ENCODE results near the gene PNMT.
"Not testable (repeated sequence)": the region's sequence is repeated elsewhere in the genome, so short reads cannot be mapped to it uniquely, and the experiment has no call there.

PNMT gene

DNA sequence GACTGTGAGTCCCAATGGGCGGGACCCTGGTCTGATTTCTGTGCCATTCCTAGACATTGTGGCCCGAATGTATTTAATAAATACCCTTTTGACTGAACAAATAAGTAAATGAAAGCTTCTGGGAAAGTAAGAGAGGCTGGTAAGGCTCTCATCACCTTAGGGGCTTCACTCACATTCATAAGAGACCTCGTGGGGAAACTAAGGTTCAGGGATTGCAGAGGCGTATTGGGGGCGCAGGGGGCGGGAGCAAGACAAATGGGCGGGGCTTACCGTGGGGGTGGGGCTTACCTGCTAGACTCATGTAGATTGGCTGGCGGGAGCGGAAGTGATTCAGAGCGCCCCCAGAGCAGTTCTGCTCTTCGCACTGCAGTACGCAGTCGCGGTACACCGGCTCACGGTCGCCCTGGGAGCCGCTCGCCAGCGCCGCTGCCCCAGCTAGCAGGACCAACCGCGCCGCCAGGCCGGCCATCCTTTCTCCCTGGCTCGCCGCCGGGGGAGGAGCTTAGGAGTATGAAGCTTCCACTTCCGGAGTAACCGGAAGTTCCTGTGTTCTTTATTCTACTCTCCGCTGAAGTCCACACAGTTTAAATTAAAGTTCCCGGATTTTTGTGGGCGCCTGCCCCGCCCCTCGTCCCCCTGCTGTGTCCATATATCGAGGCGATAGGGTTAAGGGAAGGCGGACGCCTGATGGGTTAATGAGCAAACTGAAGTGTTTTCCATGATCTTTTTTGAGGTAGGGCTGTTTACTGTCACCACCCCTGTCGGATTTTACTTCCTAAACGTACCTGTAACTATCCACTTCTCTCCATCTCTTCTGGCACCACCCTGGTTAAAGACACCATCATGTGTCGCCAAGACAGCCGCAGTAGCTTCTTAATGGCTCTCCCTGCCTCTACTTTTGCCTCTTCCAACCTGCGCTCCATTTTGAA lies 19.6 kb downstream of the PNMT start, which contains the start of gene PGAP3:
PGAP3 (minus strand) TSS at position 512 of the 929 bp plus-strand sequence; CDS start at position 469, 43 bp downstream.
- DNase-seq (ENCODE audit: low read depth): peak; percentile 92
- H3K4me3 ChIP-seq (ENCODE audit: low read length): peak within 1 kb of the TSS; percentile 100
- no peaks in the 10 kb centered on the region for H3K9me3 ChIP-seq (ENCODE audit: control insufficient read depth, low read length)
- no peaks in the 10 kb centered on the region for H3K36me3 ChIP-seq (ENCODE audit: control insufficient read depth, insufficient read depth, low read length, severe bottlenecking)
- no peaks in the 10 kb centered on the region for H3K27me3 ChIP-seq (replicated peaks; ENCODE audit: control insufficient read depth, insufficient read depth, low read length)
- peaks cover 13% of the 10 kb centered on the region for H3K4me1 ChIP-seq (ENCODE audit: control insufficient read depth, insufficient read depth, low read length)
- peak within 1 kb of the TSS; percentile 89 for H3K9ac ChIP-seq (ENCODE audit: low read length)

DNA sequence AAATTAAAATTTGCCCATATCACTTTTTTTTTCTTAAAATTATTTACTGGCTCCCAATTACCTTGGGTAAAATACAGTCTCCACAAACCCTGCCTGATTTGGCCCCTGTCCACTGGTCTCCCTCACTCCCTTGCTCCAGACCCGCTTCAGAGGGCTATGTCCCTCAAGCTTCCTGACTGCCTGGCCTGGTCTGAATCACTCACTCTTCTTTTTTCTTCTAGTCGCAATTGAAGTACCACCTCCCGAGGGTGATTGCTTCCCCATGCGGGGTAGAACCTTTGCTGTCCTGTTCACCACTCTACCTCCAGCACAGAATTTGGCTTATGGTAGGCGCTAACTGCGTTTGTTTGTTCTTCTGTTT lies 20.2 kb downstream of the PNMT start:
- H3K9ac ChIP-seq (ENCODE audit: low read length): peak overlapping the region; percentile 89
- peaks cover 13% of the 10 kb centered on the region for H3K4me1 ChIP-seq (ENCODE audit: control insufficient read depth, insufficient read depth, low read length)
- no peaks in the 10 kb centered on the region for H3K36me3 ChIP-seq (ENCODE audit: control insufficient read depth, insufficient read depth, low read length, severe bottlenecking)
- peak; percentile 41 for DNase-seq (ENCODE audit: low read depth)
- no peaks in the 10 kb centered on the region for H3K9me3 ChIP-seq (ENCODE audit: control insufficient read depth, low read length)
- peak overlapping the region; percentile 100 for H3K4me3 ChIP-seq (ENCODE audit: low read length)
- no peaks in the 10 kb centered on the region for H3K27me3 ChIP-seq (replicated peaks; ENCODE audit: control insufficient read depth, insufficient read depth, low read length)

DNA sequence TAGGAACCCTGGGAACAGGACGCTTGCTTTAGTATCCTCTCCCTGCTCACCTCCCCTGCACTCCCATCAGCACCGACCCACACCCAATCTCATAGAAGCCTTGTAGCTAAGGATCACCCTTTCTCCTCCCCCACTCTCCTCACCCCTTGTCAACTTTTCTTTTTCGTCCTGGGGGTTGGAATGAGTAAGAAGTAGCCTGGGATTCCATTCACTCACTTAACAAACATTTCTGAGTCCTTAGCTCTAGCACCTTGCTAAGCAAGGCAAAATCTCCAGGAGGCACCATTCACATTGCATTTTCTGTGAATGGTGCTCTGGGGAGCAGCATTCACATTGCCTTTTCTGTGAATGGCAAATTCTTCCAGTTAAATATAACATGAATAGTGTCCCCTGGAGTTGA lies 20.7 kb downstream of the PNMT start:
- H3K4me3 ChIP-seq (ENCODE audit: low read length): peak overlapping the region; percentile 100
- H3K27me3 ChIP-seq (replicated peaks; ENCODE audit: control insufficient read depth, insufficient read depth, low read length): no peaks in the 10 kb centered on the region
- H3K9ac ChIP-seq (ENCODE audit: low read length): peak overlapping the region; percentile 89
- peaks cover 13% of the 10 kb centered on the region for H3K4me1 ChIP-seq (ENCODE audit: control insufficient read depth, insufficient read depth, low read length)
- no peak for DNase-seq (ENCODE audit: low read depth)
- no peaks in the 10 kb centered on the region for H3K36me3 ChIP-seq (ENCODE audit: control insufficient read depth, insufficient read depth, low read length, severe bottlenecking)
- no peaks in the 10 kb centered on the region for H3K9me3 ChIP-seq (ENCODE audit: control insufficient read depth, low read length)

DNA sequence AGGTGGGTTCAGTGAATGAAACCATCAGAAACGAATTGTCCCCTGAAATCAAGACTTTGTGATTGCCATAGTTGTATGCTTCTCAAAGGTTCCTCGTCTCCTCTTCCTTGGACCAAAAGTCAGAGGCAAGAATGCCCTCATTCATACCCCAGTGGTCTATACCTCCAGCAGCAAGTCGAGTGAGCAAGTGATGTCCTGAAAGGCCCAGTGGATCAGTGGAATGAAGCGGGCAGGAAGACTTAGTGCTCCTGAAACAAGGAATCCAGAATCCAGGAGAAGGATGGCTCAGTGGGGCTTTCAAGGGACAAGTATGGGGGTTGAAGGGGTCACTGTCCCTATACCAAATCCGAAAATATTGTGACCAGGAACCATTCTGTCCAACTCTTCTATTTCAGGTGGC lies 26.3 kb downstream of the PNMT start:
- Histone ChIP-seq H3K4me1 (ENCODE audit: control insufficient read depth, insufficient read depth, low read length) (peaks cover 3% of the 10 kb centered on the region), H3K9me3 (ENCODE audit: control insufficient read depth, low read length) (no peaks in the 10 kb centered on the region), H3K4me3 (ENCODE audit: low read length) (no peak overlapping the region), H3K27me3 (replicated peaks; ENCODE audit: control insufficient read depth, insufficient read depth, low read length) (no peaks in the 10 kb centered on the region), H3K36me3 (ENCODE audit: control insufficient read depth, insufficient read depth, low read length, severe bottlenecking) (no peaks in the 10 kb centered on the region), H3K9ac (ENCODE audit: low read length) (no peak overlapping the region)
- DNase-seq (ENCODE audit: low read depth): no peak

GRCh38 chr17:39695089-39695474 lies 26.8 kb downstream of the PNMT start:
- Histone ChIP-seq H3K9me3 (ENCODE audit: control insufficient read depth, low read length) (no peaks in the 10 kb centered on the region), H3K4me1 (ENCODE audit: control insufficient read depth, insufficient read depth, low read length) (peaks cover 3% of the 10 kb centered on the region), H3K36me3 (ENCODE audit: control insufficient read depth, insufficient read depth, low read length, severe bottlenecking) (no peaks in the 10 kb centered on the region), H3K9ac (ENCODE audit: low read length) (no peak overlapping the region), H3K27me3 (replicated peaks; ENCODE audit: control insufficient read depth, insufficient read depth, low read length) (no peaks in the 10 kb centered on the region), H3K4me3 (ENCODE audit: low read length) (no peak overlapping the region)
- DNase-seq (ENCODE audit: low read depth): no peak

DNA sequence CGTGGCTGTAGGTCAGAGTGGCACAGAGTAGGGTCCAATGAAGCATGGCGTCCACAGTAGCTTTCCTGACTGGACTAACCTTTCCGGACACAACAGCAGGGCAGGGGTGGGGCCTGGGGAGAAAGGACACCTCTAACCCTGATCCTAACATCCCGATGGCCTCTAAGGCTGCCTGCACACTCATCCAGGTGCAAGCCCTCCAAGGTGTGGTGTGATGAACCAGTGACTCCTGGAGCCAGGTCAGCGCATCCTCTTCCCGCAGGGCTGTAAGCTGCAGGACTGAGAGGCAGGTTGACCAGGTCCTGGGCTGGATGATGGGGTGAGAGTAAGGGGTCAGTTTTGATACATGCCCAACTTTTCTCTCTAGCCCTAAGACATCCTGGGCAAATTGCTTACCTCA lies 28.5 kb downstream of the PNMT start:
- H3K9me3 ChIP-seq (ENCODE audit: control insufficient read depth, low read length): no peaks in the 10 kb centered on the region
- H3K9ac ChIP-seq (ENCODE audit: low read length): no peak overlapping the region
- no peaks in the 10 kb centered on the region for H3K27me3 ChIP-seq (replicated peaks; ENCODE audit: control insufficient read depth, insufficient read depth, low read length)
- no peak for DNase-seq (ENCODE audit: low read depth)
- no peak overlapping the region for H3K4me3 ChIP-seq (ENCODE audit: low read length)
- no peaks in the 10 kb centered on the region for H3K36me3 ChIP-seq (ENCODE audit: control insufficient read depth, insufficient read depth, low read length, severe bottlenecking)
- peaks cover 8% of the 10 kb centered on the region for H3K4me1 ChIP-seq (ENCODE audit: control insufficient read depth, insufficient read depth, low read length)

DNA sequence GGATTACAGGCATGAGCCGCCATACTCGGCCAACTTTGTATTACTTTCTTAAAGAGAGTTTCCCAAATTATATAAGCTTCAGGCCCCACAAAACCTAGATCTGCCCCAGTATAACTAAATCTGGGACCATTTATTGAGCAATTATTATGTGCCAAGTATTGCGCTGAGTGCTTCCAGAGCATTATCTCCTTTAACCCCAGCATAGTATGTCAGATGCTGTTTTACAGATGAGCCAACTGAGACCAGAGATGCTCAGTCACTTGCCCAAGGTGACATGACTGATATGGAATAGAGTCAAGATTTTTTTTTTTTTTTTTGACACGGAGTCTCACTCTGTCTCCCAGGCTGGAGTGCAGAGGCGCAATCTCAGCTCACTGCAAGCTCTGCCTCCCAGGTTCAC lies 29.7 kb downstream of the PNMT start:
- H3K4me1 ChIP-seq (ENCODE audit: control insufficient read depth, insufficient read depth, low read length): peaks cover 8% of the 10 kb centered on the region
- H3K36me3 ChIP-seq (ENCODE audit: control insufficient read depth, insufficient read depth, low read length, severe bottlenecking): no peaks in the 10 kb centered on the region
- no peak overlapping the region for H3K4me3 ChIP-seq (ENCODE audit: low read length)
- no peaks in the 10 kb centered on the region for H3K27me3 ChIP-seq (replicated peaks; ENCODE audit: control insufficient read depth, insufficient read depth, low read length)
- no peak for DNase-seq (ENCODE audit: low read depth)
- H3K9me3 ChIP-seq (ENCODE audit: control insufficient read depth, low read length): no peaks in the 10 kb centered on the region
- H3K9ac ChIP-seq (ENCODE audit: low read length): no peak overlapping the region

GRCh38 chr17:39699157-39699817 lies 31.0 kb downstream of the PNMT start:
- not testable (repeated sequence) for H3K4me1 ChIP-seq (ENCODE audit: control insufficient read depth, insufficient read depth, low read length); H3K36me3 ChIP-seq (ENCODE audit: control insufficient read depth, insufficient read depth, low read length, severe bottlenecking); DNase-seq (ENCODE audit: low read depth); H3K27me3 ChIP-seq (replicated peaks; ENCODE audit: control insufficient read depth, insufficient read depth, low read length); H3K9me3 ChIP-seq (ENCODE audit: control insufficient read depth, low read length)
- Histone ChIP-seq H3K9ac (ENCODE audit: low read length) (peak overlapping the region; percentile 79), H3K4me3 (ENCODE audit: low read length) (peak overlapping the region; percentile 84)

DNA sequence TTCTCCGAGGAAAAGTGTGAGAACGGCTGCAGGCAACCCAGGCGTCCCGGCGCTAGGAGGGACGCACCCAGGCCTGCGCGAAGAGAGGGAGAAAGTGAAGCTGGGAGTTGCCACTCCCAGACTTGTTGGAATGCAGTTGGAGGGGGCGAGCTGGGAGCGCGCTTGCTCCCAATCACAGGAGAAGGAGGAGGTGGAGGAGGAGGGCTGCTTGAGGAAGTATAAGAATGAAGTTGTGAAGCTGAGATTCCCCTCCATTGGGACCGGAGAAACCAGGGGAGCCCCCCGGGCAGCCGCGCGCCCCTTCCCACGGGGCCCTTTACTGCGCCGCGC lies 31.5 kb downstream of the PNMT start, which contains the start of gene ERBB2:
ERBB2 (plus strand) TSS at position 247 of the 330 bp plus-strand sequence. CDS start 175 bp downstream, outside the sequence.
- H3K27me3 ChIP-seq (replicated peaks; ENCODE audit: control insufficient read depth, insufficient read depth, low read length): no peaks in the 10 kb centered on the region
- H3K9me3 ChIP-seq (ENCODE audit: control insufficient read depth, low read length): no peaks in the 10 kb centered on the region
- peak within 1 kb of the TSS; percentile 84 for H3K4me3 ChIP-seq (ENCODE audit: low read length)
- DNase-seq (ENCODE audit: low read depth): peak; percentile 93
- no peaks in the 10 kb centered on the region for H3K36me3 ChIP-seq (ENCODE audit: control insufficient read depth, insufficient read depth, low read length, severe bottlenecking)
- H3K9ac ChIP-seq (ENCODE audit: low read length): peak within 1 kb of the TSS; percentile 79
- peaks cover 8% of the 10 kb centered on the region for H3K4me1 ChIP-seq (ENCODE audit: control insufficient read depth, insufficient read depth, low read length)

GRCh38 chr17:39700148-39700987 lies 32.1 kb downstream of the PNMT start:
- DNase-seq (ENCODE audit: low read depth): peak; percentile 70
- Histone ChIP-seq H3K36me3 (ENCODE audit: control insufficient read depth, insufficient read depth, low read length, severe bottlenecking) (no peaks in the 10 kb centered on the region), H3K9me3 (ENCODE audit: control insufficient read depth, low read length) (no peaks in the 10 kb centered on the region), H3K4me3 (ENCODE audit: low read length) (peak overlapping the region; percentile 84), H3K9ac (ENCODE audit: low read length) (peak overlapping the region; percentile 79), H3K27me3 (replicated peaks; ENCODE audit: control insufficient read depth, insufficient read depth, low read length) (no peaks in the 10 kb centered on the region), H3K4me1 (ENCODE audit: control insufficient read depth, insufficient read depth, low read length) (peaks cover 8% of the 10 kb centered on the region)
